CD4-positive, alpha-beta T cell treated with Interleukin-21 for 1 hour (primary cell): ENCODE measurements around the gene SPTLC3.

ENCODE experiments used
- DNase-seq: peaks from one replicate; pipeline ENCODE4 v3.0.0-alpha.2; 2020

SPTLC3 gene

DNA sequence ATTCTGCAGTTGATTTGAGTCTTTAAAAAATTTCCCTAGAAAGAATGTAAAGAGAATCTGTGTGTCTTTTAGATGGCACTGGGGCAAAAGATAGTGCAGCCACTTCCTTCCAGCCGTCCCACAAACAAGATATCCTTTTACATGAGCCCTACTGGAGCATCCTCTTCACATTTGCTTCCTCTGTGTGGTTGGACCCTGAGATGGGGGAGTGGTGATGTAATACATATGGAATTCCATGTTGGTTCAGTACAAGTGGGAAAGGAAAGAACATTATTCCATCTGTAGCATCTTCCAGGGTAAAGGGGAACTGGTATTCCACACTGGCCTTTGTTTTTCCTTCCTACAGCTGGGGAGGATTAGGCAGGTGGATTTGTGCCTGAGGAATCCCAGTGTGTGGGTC lies 133.4 kb downstream of the SPTLC3 start:
- DNase-seq = no peak

DNA sequence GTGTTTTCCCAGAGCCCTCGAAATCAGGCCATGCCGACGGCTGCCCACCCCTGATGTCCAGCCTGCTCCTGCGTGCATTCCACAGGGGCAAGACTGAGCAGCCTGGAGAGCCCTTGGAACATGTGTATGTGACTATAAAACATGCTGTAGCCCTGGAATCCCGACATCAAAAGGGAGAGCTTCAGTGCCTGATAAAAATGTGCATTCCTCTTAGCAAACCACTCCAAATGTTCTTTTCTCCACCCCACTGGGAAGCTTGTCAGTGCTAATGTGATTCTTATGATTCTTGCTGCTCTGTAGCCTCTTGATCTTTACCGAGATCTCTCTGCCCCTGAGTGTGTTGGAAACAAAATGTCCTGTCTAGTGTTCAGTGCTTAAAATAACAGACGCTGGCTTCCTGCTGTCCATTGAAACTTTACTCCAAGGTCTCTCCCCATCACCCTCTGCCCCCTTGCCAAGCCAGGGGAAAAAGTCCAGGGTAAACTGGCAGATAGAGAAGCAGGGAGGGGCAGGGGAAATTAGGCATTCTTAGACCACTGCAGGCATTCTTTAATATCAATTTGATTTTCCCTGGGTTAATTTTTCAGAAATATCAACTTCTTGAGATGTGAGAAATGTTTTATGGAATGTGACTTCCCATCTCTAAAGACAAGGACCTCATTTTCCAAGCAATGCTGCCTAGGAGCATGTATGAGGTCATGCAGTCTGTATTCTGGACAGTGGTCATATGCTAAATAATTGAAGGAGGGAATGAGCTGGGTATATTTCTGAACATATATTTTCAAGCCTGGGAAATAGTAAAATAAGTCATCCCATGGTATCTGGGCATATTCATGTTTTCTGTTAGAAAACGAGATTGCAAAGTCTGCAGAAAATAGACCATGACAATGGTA lies 138.5 kb downstream of the SPTLC3 start:
- DNase-seq = no peak

GRCh38 chr20:13147971-13148370 lies 139.2 kb downstream of the SPTLC3 start:
- no peak for DNase-seq

DNA sequence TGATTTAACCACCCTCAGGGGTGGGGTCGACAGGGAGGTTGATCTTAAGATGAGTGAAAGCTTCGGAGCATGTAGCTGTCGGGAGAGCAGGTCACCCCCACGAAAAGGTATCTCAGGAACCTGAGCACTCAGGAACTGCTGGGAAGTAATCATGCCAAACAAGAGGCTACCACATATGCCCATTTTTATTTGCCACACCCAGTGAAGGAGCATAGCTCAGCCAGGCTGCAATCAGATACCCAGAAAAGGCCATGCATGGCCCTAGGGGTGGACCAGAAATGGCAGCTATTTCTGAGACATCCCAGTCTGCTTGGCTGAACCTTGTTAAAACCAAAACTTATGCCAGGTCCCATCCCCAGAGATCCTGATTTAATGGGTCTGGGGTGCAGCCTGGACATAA lies 139.6 kb downstream of the SPTLC3 start:
- DNase-seq = no peak

DNA sequence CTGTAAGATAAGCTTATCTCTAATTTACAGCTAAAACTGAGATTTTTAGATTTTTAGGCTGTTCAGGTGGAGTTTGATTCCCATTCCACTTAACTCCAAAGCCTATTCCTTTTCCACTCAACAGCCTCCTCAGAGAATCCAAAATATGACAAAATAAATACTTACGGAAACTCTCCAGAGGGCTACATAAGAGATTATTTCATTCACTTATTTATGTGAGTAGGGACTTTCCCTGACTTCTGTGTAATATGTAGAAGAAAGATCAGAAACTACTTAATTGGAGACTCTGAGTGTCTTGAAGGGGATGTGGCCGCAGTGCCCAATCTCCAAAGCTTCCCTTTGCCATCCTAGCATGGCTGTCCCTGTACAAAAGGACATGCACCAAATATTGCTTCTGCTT lies 140.2 kb downstream of the SPTLC3 start:
- no peak for DNase-seq

GRCh38 chr20:13149371-13150105 lies 140.8 kb downstream of the SPTLC3 start:
- DNase-seq = no peak

DNA sequence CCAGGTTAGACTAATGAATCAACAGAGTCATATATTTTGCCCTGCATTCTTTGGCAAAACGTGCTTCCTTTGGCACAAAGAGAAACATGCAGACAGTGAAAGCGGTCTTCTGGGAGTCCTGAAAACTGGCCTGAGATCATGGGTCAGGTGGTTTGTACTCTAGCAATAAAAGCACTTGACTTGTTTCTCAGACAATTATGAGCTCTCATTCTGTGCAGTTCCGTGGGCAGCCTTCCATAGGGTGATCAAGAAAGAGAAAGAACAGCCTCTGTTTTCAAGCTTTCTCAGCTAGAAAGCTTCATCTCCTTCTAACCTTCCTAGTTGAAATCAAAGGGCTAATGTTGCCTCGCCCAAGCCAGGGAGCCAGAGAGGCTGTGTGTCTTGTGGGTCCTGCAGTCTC lies 149.6 kb downstream of the SPTLC3 start:
- DNase-seq = no peak

DNA sequence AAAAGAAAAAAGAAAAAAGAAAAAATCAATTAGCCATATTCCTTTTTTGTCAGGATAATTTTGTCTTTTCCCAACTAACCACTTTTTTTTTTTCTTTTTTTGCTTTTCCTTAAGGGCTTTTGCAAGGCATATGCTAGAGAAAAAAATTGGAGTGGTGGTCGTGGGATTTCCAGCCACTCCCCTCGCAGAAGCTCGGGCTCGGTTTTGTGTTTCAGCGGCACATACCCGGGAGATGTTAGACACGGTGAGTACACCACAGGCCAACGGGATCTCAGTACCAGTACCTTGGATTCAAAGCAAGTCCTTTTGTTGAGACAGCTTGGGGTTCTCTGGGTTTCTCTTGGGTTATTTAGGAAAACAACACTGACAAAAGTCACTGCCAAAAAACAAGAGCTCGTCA lies 151.1 kb downstream of the SPTLC3 start:
- no peak for DNase-seq

DNA sequence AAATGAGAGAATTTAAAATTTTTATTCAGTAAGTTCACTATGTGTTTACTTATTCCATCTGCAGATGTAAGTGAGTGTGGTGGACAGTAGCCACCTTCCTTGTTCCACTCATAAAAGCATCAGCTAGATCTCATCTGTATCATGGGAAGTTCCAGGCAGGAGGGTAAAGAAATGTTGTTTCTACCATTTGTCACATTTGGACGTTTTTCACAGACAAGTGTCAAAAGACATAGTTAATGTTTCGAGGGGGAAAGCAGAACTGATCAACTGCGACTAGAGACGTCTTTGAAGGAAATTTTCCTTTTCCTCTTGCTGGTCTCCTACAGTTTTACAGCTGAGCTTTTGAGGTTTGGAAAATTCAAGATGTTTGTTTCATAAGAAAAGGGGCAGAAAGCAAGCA lies 156.4 kb downstream of the SPTLC3 start:
- DNase-seq = no peak

DNA sequence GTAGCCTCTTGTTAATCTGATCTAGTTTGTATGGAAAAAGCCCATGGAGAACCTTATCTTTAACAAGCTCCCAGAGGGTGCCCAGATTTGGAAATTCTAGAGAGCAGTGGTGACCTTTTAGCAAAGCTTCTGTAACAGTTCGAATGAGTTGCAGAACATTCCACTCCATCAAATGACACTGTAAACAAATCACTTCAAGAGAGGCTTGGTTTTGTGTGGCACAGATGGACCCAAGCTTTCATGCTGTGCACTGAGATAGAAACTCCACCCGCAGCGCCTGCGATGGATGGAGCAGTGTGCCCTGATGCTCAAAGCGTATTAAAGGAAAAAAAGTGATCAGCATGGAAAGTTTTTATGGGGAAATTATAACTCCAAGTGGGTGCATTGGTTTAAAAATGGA lies 157.2 kb downstream of the SPTLC3 start:
- DNase-seq = no peak

DNA sequence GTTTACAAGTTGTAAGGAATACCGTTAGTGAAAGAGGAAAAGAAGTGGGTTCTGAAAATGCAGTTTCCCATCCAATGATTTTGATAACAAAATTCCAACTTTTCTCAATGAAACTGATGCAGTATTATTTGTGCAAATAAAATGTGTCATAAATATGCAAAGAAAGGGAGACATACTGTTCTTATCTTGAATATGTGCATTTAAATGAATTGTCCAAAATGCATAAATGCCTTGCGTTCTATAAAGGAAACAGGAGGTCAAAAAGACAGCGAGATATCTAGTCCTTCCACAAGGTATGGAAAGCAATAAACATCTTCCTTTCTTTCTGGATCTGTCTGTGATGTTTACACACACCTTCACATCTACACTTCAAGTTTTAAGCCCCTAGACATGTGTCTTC lies 157.7 kb downstream of the SPTLC3 start:
- DNase-seq = no peak

GRCh38 chr20:13169086-13169485 lies 160.3 kb downstream of the SPTLC3 start:
- DNase-seq = no peak

DNA sequence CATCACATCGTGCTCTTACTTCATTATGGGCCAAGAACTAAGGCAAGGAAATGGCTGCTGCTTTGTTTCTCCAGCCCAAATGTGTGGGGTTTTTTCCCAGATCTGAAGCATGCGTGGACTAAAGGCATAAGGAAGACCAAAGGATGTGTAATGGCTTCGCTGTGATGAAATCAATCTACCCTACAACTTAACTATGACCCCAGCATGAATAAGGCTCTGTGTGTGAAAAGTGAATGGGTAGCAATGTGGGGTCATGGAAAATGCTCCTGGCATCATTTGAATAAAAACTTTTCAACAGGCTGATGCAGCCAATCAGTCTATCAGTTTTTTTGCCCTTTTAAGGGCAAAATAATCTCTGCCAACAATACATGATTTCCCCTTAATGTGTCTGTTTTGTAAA lies 162.0 kb downstream of the SPTLC3 start:
- DNase-seq = no peak

GRCh38 chr20:13173201-13173600 lies 164.4 kb downstream of the SPTLC3 start:
- DNase-seq = no peak

GRCh38 chr20:13174402-13174801 lies 165.6 kb downstream of the SPTLC3 start:
- DNase-seq = no peak

DNA sequence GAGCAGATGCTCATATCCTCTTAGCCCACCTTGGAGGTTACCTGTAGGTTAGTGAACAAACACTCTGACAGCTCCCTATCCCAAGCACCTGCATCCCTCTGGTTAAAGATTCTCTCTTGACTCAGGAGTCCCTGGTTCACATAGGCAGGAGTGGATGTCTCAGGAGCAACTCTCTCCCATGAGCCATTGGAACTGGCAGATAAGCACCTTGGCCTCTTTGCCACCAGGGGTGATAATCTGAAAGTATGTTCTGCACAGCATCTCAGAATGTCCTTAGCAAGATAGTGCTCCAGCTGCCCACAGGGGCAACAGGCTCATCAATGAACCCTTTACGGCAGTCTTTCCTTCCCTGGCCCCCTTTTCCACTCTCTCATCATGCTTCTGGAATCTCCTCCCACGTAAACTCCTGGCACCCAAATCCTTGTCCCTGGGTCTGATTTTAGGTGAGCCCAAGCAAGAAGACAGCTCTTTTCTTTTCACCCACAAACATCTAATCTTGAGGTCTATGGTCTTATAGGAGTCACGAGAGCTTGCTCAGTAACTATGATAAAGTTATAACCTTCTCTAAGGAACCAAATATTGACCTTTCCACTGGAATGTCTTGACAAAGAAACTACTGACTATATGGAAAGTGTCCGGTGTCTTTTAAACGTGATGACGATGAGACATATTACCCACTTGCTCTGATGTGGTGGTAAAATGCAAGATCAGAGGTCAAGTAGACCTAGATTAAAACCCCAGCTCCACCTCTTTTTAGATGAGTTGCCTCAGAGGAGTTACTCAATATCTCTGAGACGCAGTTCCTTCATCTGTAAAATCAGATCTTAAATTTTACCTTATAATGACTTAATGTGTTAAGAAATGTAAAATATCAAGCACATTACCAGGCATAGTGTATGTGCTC lies 172.5 kb downstream of the SPTLC3 start:
- no peak for DNase-seq

DNA sequence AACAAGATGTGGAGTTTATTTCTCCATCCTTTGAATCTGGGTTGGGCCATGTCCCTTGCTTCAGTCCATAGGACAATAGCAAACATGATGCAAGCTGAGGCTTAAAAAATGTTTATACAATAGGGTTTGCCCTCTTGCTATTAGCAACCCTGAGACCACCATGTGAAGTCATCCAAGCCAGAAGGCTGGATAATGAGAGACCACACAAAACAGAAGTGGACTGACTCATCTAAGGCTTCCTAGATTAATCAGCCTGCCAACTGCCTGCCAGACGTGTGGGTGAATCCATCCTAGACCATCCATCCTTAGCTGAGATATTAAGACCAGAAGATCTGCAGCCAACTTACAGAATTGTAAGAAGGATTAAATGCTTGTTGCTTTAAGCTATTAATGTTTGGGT lies 174.2 kb downstream of the SPTLC3 start:
- no peak for DNase-seq

DNA sequence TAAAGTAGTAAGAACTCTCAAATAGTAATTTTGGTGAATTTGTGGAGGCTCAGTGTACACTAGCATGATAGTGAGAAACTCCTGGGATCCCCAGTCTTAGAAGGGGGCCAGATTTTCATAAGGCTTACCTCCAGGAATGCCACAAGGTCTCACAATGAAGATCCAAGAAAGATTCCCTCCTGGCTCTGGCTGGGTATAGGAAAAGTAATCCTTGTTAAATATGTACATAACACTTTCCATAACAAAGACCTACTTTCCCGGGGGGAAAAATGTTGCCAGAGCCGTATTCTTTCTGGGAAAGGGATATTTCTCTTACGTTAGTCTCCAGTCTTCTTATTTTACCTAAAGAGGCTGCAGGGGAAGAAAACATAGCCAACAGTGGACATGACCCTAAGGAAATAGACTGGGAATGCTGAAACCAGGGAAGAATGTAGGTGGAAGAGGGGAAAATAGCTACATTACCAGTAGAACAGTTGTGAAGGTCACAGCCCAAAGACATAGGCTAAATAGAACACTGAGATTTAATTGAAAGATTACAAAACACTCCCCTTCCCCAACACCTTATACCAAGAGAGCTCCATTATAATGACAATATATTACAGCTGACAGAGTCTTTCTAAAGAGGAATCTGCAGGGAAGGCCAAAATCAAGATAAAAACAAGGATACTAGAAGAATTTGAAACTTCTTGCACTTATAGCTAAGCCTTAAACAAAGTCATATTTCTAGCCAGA lies 177.4 kb downstream of the SPTLC3 start:
- no peak for DNase-seq

- DNase-seq = no peak
Measured at GRCh38 chr20:13187899-13188298, 179.1 kb downstream of the SPTLC3 start.

GRCh38 chr20:13199279-13199678 lies 190.5 kb downstream of the SPTLC3 start:
- no peak for DNase-seq

GRCh38 chr20:13200767-13201500 lies 192.2 kb downstream of the SPTLC3 start:
- no peak for DNase-seq

GRCh38 chr20:13202565-13202964 lies 193.8 kb downstream of the SPTLC3 start:
- DNase-seq = no peak
